ENCODE data around the gene KLF6.

DNA sequence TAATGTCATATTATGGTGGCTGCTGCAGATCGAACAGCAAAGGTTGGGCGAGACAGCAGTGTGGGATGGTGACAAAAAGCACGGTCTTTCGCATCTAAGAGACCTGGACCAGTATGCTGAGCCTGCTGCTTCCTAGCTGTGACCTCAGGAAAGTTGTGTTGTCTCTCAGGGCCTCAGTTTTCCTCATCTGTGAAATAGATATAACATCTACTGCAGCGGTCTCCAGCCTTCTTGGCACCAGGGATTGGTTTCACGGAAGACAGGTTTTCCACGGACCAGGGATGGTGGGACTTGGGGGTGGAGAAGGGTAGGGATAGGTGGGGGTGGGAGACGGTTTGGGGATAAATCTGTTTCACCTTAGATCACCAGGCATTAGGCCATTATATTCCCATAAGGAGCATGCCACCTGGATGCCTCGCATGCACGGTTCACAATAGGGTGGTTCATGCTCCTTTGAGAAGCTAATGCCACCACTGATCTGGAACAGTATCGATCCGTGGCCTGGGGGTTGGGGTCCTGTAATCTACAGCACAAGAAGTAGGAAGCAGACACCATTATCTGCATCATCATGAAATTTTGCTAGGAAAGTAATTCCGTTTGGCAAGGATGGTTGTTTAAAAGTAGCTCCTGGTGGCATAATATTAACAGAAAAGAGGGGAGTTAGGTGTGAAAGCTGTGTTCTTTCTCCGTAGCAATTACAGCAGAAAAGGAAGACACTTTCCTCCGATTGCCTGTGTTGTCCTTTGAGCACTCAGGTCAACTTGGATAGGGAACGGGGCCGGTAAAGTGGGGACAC lies 10.8 kb downstream of the KLF6 start:
- TF ChIP-seq, protein P1, sequence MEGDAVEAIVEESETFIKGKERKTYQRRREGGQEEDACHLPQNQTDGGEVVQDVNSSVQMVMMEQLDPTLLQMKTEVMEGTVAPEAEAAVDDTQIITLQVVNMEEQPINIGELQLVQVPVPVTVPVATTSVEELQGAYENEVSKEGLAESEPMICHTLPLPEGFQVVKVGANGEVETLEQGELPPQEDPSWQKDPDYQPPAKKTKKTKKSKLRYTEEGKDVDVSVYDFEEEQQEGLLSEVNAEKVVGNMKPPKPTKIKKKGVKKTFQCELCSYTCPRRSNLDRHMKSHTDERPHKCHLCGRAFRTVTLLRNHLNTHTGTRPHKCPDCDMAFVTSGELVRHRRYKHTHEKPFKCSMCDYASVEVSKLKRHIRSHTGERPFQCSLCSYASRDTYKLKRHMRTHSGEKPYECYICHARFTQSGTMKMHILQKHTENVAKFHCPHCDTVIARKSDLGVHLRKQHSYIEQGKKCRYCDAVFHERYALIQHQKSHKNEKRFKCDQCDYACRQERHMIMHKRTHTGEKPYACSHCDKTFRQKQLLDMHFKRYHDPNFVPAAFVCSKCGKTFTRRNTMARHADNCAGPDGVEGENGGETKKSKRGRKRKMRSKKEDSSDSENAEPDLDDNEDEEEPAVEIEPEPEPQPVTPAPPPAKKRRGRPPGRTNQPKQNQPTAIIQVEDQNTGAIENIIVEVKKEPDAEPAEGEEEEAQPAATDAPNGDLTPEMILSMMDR (IDR thresholded peaks at IDR 0.05) = no peak
- TF ChIP-seq EZH2 (IDR thresholded peaks at IDR 0.05; ENCODE audit: borderline replicate concordance, insufficient read depth, low read depth, low read length, poor library complexity, severe bottlenecking) = no peak
